ENCODE measurements around the gene FILIP1L.

The FILIP1L gene

GRCh38 chr3:100046986-100047385 is 67.3 kb downstream of the FILIP1L start:
- TF ChIP-seq CTCF (conservative IDR thresholded peaks at IDR 0.05), result no peak
- H3K27ac ChIP-seq, result no peak overlapping the region

GRCh38 chr3:100045696-100046095 is 68.6 kb downstream of the FILIP1L start:
- no peak overlapping the region for H3K27ac ChIP-seq
- no peak for TF ChIP-seq CTCF (conservative IDR thresholded peaks at IDR 0.05)

GRCh38 chr3:100044369-100044768 is 69.9 kb downstream of the FILIP1L start:
- no peak for TF ChIP-seq CTCF (conservative IDR thresholded peaks at IDR 0.05)
- no peak overlapping the region; the same call in 1 of the 2 replicates for H3K27ac ChIP-seq

- no peak for TF ChIP-seq CTCF (conservative IDR thresholded peaks at IDR 0.05)
- H3K27ac ChIP-seq, result peak overlapping the region; percentile 94
These were observed 71.0 kb downstream of the FILIP1L start for GRCh38 chr3:100043271-100043670.

- H3K27ac ChIP-seq, result peak overlapping the region; percentile 94
- TF ChIP-seq CTCF (conservative IDR thresholded peaks at IDR 0.05), result no peak
These were observed 71.9 kb downstream of the FILIP1L start for GRCh38 chr3:100042166-100042981.

- TF ChIP-seq CTCF (conservative IDR thresholded peaks at IDR 0.05), result no peak
- H3K27ac ChIP-seq, result peak overlapping the region; percentile 94
These were observed 73.0 kb downstream of the FILIP1L start for GRCh38 chr3:100041328-100041749.

- peak overlapping the region; percentile 94 for H3K27ac ChIP-seq
- TF ChIP-seq CTCF (conservative IDR thresholded peaks at IDR 0.05), result no peak
These were observed 73.7 kb downstream of the FILIP1L start for GRCh38 chr3:100040451-100041225.

Measured in VCaP (cell line).